KOPT-K1 (cell line): ENCODE results near the gene SLC6A6.

Source experiments
- H3K27ac ChIP-seq: fragments of 200-600 bp; sonication (generic); 2 replicates; pipeline ENCODE4 v1.5.1; 2016; ENCODE audit warnings: antibody characterized with exemption, mild to moderate bottlenecking, low read depth, low read length; ENCODE audit not compliant: poor library complexity, severe bottlenecking
- H3K36me3 ChIP-seq: fragments of 200-600 bp; sonication (generic); 2 replicates; pipeline ENCODE4 v1.5.1; 2017; ENCODE audit warnings: antibody characterized with exemption, mild to moderate bottlenecking, low read length, moderate library complexity; ENCODE audit not compliant: insufficient read depth
- H3K9me3 ChIP-seq: fragments of 200-600 bp; sonication (generic); 2 replicates; pipeline ENCODE4 v1.5.1; 2017; ENCODE audit warnings: antibody characterized with exemption, low read length, mild to moderate bottlenecking; ENCODE audit not compliant: insufficient read depth, poor library complexity, severe bottlenecking

SLC6A6 gene

DNA sequence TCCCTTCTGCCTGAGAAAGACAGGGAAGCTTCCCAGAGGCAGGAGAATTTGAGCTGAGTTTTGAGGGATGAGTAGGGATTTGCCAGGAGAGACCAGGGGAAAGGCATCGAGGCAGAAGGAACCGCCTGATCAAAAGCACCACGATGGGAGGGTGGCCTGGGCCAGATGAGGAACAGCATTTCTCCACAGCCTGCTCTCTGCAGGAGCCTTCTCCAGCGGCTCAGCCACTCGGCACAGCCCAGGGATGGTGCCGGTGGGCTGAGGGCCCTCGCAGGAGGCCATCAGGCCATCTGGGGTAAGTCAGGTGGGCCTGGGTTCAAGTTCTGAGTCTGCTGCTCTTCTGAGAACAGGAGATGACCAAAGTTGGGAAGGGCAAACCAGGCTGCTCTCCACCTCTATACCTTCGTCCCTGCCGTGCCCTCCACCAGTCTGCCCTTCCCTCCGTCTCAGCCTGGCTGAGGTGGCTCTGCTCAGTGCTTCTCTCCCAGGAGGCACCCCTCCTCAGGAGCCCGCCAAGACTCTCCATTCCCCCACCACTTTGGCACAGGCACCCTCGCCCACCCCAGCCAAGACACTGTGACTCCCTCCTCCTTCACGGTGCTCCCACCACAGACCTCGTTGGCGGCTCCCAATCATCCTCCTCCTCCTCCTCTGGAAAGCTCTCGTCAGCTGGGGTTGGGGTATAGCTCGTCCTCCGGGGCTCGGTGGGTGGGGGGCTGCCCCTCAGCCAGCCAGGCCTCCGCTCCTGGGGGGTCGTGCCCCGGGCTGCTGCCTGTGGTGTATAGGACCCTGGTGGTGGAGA is 102.8 kb downstream of the SLC6A6 start:
- H3K36me3 ChIP-seq = no peaks in the 10 kb centered on the region
- no peak overlapping the region for H3K27ac ChIP-seq
- peaks cover 17% of the 10 kb centered on the region for H3K9me3 ChIP-seq

DNA sequence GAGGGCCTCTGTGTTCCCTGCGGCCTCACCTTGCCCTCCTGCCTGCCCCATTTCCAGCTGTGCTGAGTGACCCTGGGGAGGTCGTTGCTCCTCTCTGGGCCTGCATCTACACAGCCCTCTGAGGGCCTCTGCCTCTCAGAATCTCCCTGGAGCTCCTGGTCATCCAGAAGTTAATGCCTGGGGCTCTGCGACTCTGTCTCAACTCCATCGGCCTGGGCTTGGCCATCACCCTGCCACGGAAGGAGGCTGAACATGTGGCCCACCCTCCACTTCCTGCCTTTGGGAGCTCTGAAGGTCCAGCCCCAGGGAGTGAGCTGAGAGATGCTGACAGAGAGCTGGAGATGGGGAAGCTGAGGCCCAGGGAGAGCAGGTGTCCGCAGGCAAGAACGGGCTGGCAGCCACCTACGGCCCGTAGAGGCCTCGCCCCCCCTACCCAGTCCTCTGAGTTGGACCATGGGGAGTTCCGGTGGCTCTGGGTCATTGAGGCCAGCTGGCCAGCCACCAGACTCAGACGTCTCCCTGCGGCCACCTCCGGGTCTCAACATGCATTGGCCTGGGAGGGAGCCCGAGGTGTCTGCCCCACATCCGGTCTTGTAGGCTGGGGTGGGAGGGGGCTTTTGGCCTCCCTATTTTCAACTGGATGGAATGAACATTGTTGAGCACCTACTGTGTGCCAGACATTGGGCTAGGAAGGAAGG is 103.5 kb downstream of the SLC6A6 start:
- Histone ChIP-seq H3K36me3 (no peaks in the 10 kb centered on the region), H3K9me3 (peaks cover 17% of the 10 kb centered on the region), H3K27ac (no peak overlapping the region)

DNA sequence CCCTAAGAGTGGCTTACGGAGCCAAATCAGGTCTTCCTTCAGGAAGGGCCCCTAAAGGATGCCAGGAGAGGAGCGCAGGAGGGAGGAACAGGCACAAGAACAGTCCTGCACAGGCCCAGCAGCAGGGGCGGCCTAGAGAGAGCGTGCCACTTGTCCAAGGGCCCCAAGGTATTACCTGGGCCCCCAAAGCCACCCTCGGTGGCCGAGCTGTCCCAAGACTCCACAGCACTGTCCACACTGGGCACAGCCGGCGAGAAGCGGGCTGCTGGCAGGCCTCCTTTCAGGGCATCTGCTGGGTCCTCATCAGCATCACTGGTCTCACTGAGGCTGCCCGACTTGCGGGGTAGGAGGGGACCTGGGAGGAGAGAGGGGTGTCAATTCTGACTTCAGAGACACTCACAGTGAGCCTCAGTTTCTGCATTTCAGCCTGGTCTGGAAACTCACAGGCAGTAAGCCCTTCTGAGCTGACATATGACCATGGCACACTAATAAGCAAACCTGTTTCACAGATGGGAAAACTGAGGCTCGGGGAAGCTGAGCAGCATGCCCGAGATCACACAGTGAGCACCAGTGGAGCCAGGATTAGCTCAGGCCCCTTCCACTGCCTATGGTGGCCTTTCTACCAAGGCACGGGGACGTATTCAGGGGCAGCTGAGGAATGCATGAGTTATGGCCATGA is 104.4 kb downstream of the SLC6A6 start:
- Histone ChIP-seq H3K27ac (no peak overlapping the region), H3K36me3 (no peaks in the 10 kb centered on the region)

DNA sequence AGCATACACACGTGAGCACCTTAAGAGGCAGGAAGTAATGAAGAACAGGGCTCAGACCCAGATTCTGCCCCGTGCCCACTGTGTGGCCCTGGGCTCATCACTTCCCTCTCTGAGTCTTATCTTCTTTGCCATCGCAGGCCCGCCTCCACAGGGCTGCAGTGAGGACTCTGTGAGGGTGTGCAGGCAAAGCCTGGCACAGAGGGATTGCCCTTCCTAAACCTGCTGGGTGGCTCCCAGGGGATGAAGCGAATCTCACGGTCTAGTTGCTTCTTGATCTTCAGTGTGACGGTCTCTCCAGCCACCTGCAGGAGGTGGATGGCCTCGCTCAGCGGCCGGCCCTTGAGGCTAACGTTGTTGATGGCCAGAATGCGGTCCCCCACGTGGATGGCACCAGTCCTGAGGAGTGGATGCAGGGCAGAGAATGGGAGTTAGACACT is 104.9 kb downstream of the SLC6A6 start:
- Histone ChIP-seq H3K27ac (no peak overlapping the region), H3K9me3 (peaks cover 10% of the 10 kb centered on the region), H3K36me3 (no peaks in the 10 kb centered on the region)

More for the DNA sequence above, 104.4 kb downstream of the SLC6A6 start:
- H3K9me3 ChIP-seq = peaks cover 15% of the 10 kb centered on the region

DNA sequence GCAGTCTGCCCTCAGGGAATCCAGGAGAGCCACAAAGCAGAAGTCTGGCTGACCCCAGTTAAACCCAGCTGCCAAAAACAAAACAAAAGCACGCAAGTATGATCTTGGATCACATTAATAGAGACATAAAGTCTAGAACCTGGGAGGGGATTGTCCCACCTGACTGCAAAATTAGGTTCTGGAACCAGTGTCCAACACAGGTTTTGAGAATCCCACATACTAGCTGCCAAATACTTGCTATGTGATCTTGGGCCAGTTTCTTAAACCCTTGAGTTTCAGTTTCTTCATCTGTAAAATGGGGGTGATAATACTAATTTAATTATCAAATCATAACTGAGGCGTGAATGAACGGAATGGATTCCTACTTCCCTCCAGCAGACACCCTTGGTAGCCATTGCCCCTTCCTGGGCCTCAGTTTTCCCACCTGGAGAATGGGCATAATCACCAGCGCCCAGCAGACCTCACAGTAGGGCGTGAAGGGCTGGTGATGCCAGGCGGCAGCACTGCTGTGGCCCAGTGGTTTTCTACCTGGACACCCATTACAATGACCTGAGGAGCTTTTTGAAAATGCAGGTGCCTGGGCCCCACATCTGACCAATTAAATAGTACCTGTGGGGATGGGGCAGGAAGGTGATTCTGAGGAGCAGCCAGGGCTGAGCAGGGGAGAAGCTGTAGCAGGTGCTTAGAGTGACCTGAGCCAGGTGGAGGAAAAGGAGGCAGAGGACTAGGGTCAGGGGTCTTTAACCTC is 105.5 kb downstream of the SLC6A6 start:
- Histone ChIP-seq H3K36me3 (no peaks in the 10 kb centered on the region), H3K9me3 (peaks cover 4% of the 10 kb centered on the region), H3K27ac (no peak overlapping the region)

DNA sequence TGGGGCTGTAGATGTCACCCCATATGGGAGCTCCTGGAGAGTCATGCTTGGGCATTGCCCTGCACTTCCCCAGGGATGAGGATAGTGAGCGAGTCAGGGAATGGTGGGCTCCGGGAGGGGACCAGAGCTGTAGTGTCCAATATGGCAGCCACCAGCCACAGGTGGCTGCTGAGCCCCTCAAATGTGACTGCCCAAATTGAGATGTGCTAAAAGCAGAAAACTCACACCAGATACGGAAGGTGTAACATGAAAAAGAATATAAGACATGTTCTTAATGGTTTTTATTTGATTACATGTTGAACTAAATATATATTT is 106.1 kb downstream of the SLC6A6 start:
- Histone ChIP-seq H3K27ac (no peak overlapping the region), H3K9me3 (no peaks in the 10 kb centered on the region), H3K36me3 (no peaks in the 10 kb centered on the region)

DNA sequence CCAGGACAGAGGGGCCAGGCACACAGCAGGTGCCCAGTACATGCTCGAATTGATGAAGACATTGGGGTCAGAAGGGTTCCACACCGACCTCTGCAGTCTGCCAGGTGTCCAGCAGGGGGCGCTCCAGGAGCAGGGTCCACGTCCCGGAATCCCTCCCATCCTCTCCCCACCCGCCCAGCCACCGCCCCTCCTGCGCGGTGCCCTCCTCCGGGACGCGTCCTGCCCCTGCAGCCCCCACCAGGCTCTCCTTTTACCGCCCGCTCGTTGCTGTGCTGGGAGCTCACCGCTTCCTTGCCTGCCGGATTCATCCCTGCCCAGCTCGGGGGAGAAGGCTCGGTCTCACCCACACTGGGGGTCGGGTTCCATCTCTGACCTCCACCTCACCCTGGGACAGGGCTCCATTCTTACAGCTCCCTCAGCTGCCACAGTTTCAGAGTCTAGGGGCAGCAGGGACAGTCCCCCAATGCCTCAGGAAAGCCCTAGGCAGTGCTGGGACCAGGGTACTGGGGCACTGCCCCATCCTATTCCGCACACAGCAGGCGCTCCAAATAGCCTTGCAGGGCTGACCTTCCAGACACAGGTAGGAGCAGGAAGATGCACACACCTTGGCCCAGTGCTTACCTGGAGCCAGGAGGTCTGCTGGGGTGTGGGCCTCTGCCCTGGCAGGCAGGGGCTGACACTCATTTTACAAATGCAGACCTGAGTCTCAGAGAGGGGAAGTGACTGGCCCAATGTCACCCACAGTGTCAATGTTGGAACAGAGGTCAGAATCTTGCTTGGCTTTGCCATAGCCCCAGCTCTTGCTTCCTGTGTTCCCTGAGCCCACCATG is 106.8 kb downstream of the SLC6A6 start:
- H3K36me3 ChIP-seq = no peaks in the 10 kb centered on the region
- H3K27ac ChIP-seq = no peak overlapping the region

DNA sequence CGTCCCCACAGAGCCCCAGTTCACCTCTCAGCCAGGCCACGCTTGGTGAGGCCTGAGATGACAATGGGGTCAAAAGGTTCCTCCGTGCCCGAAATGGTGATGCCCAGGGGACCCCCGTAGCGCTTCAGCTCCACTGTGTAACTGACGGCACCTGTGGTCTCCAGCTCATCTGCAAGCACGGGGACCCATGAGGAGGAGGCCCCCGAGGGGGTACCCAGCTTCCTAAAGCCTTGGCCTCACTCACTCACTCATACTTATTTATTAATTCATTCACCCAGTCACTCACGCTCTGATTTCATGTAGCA is 107.3 kb downstream of the SLC6A6 start:
- no peak overlapping the region for H3K27ac ChIP-seq
- no peaks in the 10 kb centered on the region for H3K36me3 ChIP-seq

More for the DNA sequence above, 106.8 kb downstream of the SLC6A6 start:
- no peaks in the 10 kb centered on the region for H3K9me3 ChIP-seq

DNA sequence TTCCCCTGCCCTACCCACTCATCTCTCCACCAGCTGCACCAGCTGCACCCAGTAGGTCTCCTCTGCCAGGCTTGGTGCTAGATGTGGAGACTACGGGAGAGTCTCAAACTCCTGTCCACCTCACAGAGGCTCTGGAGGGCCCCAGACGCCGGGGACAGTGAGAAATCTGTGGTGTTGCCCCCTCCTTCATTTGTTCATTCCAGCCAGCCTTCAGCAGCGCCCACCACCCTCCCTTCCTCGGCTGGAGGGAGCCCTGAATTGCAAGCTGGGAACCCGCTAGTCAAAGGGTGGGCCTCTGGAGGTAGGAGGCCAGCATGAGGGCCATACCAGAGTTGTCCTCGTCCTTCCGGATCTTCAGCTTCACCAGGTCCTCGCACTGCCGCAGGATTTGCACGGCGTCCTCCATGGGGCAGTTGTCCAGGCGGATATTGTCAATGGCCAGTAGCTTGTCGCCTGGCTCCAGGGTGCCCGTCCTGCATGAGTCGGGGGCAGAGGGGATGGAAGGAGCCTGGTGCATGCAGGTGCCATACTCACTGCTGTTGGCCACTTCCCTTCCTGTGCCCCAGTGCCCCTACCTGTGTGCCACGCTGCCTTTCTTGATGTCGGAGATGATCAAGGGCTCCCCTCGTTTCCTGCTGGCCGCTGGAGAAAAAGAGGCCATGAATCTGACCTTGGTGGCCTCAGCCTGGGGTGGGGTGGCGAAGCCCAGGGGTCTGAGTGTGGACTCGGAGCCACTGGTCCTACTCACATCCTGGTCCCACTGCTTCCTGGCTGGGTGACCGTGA is 108.6 kb downstream of the SLC6A6 start:
- no peak overlapping the region for H3K27ac ChIP-seq
- H3K36me3 ChIP-seq = no peaks in the 10 kb centered on the region
- no peaks in the 10 kb centered on the region for H3K9me3 ChIP-seq

More for the DNA sequence above, 107.3 kb downstream of the SLC6A6 start:
- no peaks in the 10 kb centered on the region for H3K9me3 ChIP-seq

DNA sequence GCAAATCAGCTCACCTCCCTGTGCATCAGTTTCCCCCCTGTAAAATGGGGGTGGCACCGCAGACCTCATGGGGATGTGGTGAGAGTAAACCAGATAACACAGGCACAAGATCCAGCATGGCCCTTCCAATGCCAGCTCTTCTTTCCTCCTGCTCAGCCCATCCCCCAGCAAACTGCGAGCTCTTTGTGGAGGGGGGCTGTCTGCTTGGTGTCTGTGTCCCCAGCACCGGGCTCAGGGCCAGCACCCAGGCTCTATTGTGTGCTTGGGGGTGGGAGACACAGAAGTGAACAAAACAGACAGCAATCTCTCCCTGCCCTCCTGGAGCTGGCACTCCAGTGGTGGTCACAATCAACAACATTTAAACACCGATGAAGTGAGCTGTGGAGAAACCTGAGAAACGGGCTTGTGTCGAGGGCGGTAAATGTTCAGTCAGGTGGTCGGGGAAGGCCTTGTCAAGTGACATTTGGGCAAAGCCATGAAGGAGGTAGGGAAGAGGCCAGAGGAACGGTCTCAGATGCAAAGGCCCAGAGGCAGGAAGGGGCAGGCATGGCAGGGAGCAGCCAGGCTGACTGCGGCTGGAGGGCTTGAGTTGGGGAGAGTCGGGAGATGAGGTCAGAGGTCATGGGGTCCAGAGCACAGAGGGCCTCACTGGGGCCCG is 109.3 kb downstream of the SLC6A6 start:
- no peaks in the 10 kb centered on the region for H3K36me3 ChIP-seq

DNA sequence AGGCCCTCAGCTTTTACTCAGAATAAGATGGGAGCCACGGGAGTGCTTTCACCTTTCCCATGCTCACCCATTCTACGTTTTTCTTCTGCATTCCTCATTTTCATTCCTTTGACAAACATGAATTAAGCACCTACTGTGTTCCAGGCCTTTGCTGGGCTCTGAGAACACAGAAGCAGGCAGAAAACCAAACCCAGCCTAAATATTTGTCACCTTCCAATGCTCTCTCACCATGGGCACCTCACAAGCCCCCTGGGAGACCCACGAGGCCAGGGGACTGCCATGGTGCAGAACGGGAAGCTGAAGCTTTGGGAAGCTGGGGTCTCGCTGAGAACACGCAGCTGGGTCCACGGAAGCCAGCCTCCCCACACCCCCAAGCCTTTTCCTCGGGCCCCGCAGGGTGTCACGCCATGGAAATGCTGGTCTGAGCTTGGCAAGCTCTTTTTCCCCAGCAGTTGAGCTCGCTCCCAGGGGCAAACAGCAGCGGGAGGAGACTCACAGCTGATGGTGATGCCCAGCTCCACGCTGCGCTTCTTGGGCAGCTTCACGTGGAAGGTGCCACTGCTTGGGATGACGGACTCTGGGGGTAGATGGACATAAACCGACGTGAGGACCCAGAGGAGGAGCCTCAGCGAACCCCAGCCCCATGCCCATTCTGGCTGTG is 110.0 kb downstream of the SLC6A6 start:
- Histone ChIP-seq H3K36me3 (no peaks in the 10 kb centered on the region), H3K27ac (no peak overlapping the region), H3K9me3 (no peaks in the 10 kb centered on the region)

More for the DNA sequence above, 109.3 kb downstream of the SLC6A6 start:
- Histone ChIP-seq H3K27ac (no peak overlapping the region), H3K9me3 (no peaks in the 10 kb centered on the region)

DNA sequence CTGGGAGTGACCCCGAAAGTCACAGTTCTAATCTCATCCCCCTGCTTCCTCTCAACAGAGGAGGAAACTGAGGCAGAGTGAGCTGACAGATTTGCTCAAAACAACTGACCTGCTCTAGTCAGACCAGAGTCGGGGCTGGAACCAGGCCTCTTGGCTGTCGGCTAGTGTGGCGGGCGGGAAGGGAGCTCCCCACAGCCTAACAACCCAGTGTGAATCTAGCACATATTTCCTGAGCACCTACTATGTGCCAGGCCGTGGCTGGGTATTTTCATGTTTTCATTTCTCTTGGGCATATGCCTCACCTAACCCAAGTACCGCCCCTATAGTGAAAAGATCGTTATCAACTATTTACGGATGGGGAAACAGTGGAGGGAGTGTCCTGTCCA is 110.5 kb downstream of the SLC6A6 start:
- no peak overlapping the region for H3K27ac ChIP-seq
- H3K9me3 ChIP-seq = no peaks in the 10 kb centered on the region
- no peaks in the 10 kb centered on the region for H3K36me3 ChIP-seq
